HG03521 (cell line): ENCODE data around the gene LTA4H.
"Not testable (repeated sequence)": the region's sequence is repeated elsewhere in the genome, so short reads cannot be mapped to it uniquely, and the experiment has no call there.

Source experiments
- ATAC-seq: cut with Tn5 transposase; IDR thresholded peaks from one replicate; pipeline ENCODE4 v1.9.1; 2021; ENCODE audit warnings: mild to moderate bottlenecking, moderate library complexity; ENCODE audit not compliant: unreplicated experiment

LTA4H gene

GRCh38 chr12:95995238-95996031 is 40.0 kb downstream of the LTA4H start:
- ATAC-seq, result no peak

- no peak for ATAC-seq
Observed at GRCh38 chr12:95994476-95994875, 40.9 kb downstream of the LTA4H start.

- ATAC-seq, result no peak
Observed at GRCh38 chr12:95993907-95994306, 41.5 kb downstream of the LTA4H start.

GRCh38 chr12:95990136-95990535 is 45.3 kb downstream of the LTA4H start:
- no peak for ATAC-seq

- ATAC-seq, result no peak
Observed at GRCh38 chr12:95989504-95990123, 45.8 kb downstream of the LTA4H start.

- ATAC-seq, result no peak
Observed at GRCh38 chr12:95988506-95989275, 46.7 kb downstream of the LTA4H start.

GRCh38 chr12:95986635-95987570 is 48.5 kb downstream of the LTA4H start:
- ATAC-seq, result no peak

- ATAC-seq, result no peak
Observed at GRCh38 chr12:95984682-95985081, 50.7 kb downstream of the LTA4H start.

GRCh38 chr12:95982602-95983001 is 52.8 kb downstream of the LTA4H start:
- no peak for ATAC-seq

GRCh38 chr12:95980437-95980836 is 55.0 kb downstream of the LTA4H start:
- ATAC-seq, result no peak

- no peak for ATAC-seq
Observed at GRCh38 chr12:95978774-95979173, 56.6 kb downstream of the LTA4H start.

- no peak for ATAC-seq
Observed at GRCh38 chr12:95978351-95978750, 57.0 kb downstream of the LTA4H start.

GRCh38 chr12:95977764-95978305 is 57.6 kb downstream of the LTA4H start:
- ATAC-seq, result no peak

- no peak for ATAC-seq
Observed at GRCh38 chr12:95976416-95976832, 59.0 kb downstream of the LTA4H start.

GRCh38 chr12:95975491-95975890 is 59.9 kb downstream of the LTA4H start:
- no peak for ATAC-seq

- no peak for ATAC-seq
Observed at GRCh38 chr12:95974358-95974757, 61.0 kb downstream of the LTA4H start.

GRCh38 chr12:95972832-95973456 is 62.4 kb downstream of the LTA4H start:
- no peak for ATAC-seq

- ATAC-seq, result no peak
Observed at GRCh38 chr12:95970905-95971304, 64.5 kb downstream of the LTA4H start.

- ATAC-seq, result not testable (repeated sequence)
Observed at GRCh38 chr12:95969116-95969515, 66.3 kb downstream of the LTA4H start.

- ATAC-seq, result no peak
Observed at GRCh38 chr12:95967301-95967700, 68.1 kb downstream of the LTA4H start.
